Measurements from ENCODE around the gene WWOX.

GRCh38 chr16:78894886-78895285 lies 795.4 kb downstream of the WWOX start:
- TF ChIP-seq POLR2A (IDR thresholded peaks at IDR 0.05; ENCODE audit: low read depth, low read length) (no peak), CTCF (conservative IDR thresholded peaks at IDR 0.05; ENCODE audit: low read depth, low read length) (no peak), CEBPB (IDR thresholded peaks at IDR 0.05; ENCODE audit: low read depth, low read length) (no peak), RAD21 (IDR thresholded peaks at IDR 0.05; ENCODE audit: low read length) (no peak), SMC3 (IDR thresholded peaks at IDR 0.05; ENCODE audit: low read depth, low read length) (no peak), RFX5 (IDR thresholded peaks at IDR 0.05; ENCODE audit: low read depth, low read length) (no peak)
- TF ChIP-seq, protein P1, sequence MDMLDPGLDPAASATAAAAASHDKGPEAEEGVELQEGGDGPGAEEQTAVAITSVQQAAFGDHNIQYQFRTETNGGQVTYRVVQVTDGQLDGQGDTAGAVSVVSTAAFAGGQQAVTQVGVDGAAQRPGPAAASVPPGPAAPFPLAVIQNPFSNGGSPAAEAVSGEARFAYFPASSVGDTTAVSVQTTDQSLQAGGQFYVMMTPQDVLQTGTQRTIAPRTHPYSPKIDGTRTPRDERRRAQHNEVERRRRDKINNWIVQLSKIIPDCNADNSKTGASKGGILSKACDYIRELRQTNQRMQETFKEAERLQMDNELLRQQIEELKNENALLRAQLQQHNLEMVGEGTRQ (IDR thresholded peaks at IDR 0.05; ENCODE audit: low read depth, low read length) = no peak
- TF ChIP-seq, protein P2, sequence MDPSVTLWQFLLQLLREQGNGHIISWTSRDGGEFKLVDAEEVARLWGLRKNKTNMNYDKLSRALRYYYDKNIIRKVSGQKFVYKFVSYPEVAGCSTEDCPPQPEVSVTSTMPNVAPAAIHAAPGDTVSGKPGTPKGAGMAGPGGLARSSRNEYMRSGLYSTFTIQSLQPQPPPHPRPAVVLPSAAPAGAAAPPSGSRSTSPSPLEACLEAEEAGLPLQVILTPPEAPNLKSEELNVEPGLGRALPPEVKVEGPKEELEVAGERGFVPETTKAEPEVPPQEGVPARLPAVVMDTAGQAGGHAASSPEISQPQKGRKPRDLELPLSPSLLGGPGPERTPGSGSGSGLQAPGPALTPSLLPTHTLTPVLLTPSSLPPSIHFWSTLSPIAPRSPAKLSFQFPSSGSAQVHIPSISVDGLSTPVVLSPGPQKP (IDR thresholded peaks at IDR 0.05; ENCODE audit: borderline replicate concordance, low read depth, low read length) = no peak
